Psoas muscle (tissue), 8 donors: ENCODE data around the gene GPR6. TPM values are rescaled to one million over a fixed set of nuclear protein-coding genes. Genes with fewer than 3 reads are reported as not detected.

Source experiments
- ATAC-seq, 4 donors: fragments of 200-7000 bp; cut with Tn5 transposase; one replicate each; pipeline ENCODE4 v1.9.1; 2020; ENCODE audit warnings: moderate library complexity in 3 of 4, mild to moderate bottlenecking in 2 of 4
- DNase-seq, 2 donors: peaks; one replicate each; pipeline ENCODE4 v3.0.0-alpha.2; 2020
- H3K27ac ChIP-seq: fragments of 200-600 bp; one replicate; pipeline ENCODE4 v1.8.0; 2022
- H3K27me3 ChIP-seq, 3 donors: fragments of 200-600 bp in 1 of 3; one replicate each; pipeline versions ENCODE4 v1.6.1 to v1.8.0; 2013 to 2022; ENCODE audit warnings: low read length in 2 of 3, mild to moderate bottlenecking in 2 of 3, moderate library complexity in 1 of 3; ENCODE audit not compliant: insufficient read depth in 3 of 3
- H3K36me3 ChIP-seq, 2 donors: fragments of 200-600 bp in 1 of 2; one replicate each; pipeline versions ENCODE4 v1.6.1 to v1.8.0; 2013 to 2022; ENCODE audit warnings: low read depth in 1 of 2, mild to moderate bottlenecking in 1 of 2, moderate library complexity in 1 of 2; ENCODE audit not compliant: insufficient read depth in 1 of 2
- H3K4me1 ChIP-seq: fragments of 200-600 bp; one replicate; pipeline ENCODE4 v1.8.0; 2022
- H3K4me3 ChIP-seq: fragments of 200-600 bp; one replicate; pipeline ENCODE4 v1.8.0; 2022; ENCODE audit warnings: mild to moderate bottlenecking
- H3K9me3 ChIP-seq: fragments of 200-600 bp; one replicate; pipeline ENCODE4 v1.8.0; 2022
- CTCF ChIP-seq: fragments of 200-600 bp; IDR thresholded peaks from one replicate; pipeline ENCODE4 v1.8.0; 2022; ENCODE audit warnings: antibody characterized with exemption
- WGBS, 3 donors: extraction: QIAGEN DNeasy Blood & Tissue Kit; methylation state at CpG; one replicate each; pipeline versions ENCODE4 v1.1.6 to v1.1.7; 2013; 5-methylcytosine and 5-hydroxymethylcytosine counted together
- intact Hi-C, 2 donors: fragments of 100-400 bp; cut with DNase I; formaldehyde crosslinking; loops; one replicate each; pipeline versions ENCODE4 v1.11.0 to v1.14.2; 2022
- polyA plus RNA-seq, 3 donors: library from polyadenylated mRNA; stranded (reverse); fragments of 200-250 nt; gene quantifications; one replicate each; pipeline ENCODE4 v1.2.3, GENCODE V29; 2013
- total RNA-seq, 4 donors: library from RNA; stranded (reverse); fragmentation: NEBNext Ultra II Directional in 2 of 4; extraction: Animal tissue kit (Norgen Biotek cat#: 25700) in 2 of 4; gene quantifications; one replicate each; pipeline versions ENCODE4 v1.2.1 to v1.2.4, GENCODE V29; 2021 to 2023
- donor health status: healthy with polysubstance abuse.
- donor health status: DM: no; HTN: no; CAD: no; lungs with moderate emphysema.
- donor health status: Bipolar disorder and iron deficiency.
- donor health status: healthy.
- donor health status: DM: yes; HTN: yes; CAD: no.
- donor health status: DM: no; HTN: no; CAD: no.
- donor health status: DM: no; HTN: no; CAD: no.
- donor health status: DM: yes; HTN: yes; CAD: no.

Gene GPR6
- total and polyA plus RNA-seq, 7 donors = not detected

- no peak for DNase-seq
- Histone ChIP-seq H3K4me1 (no peaks in the 10 kb centered on the region), H3K36me3 (no peaks in the 10 kb centered on the region), H3K4me3 (no peak overlapping the region), H3K27ac (no peak overlapping the region), H3K9me3 (no peaks in the 10 kb centered on the region), H3K27me3 (no peaks in the 10 kb centered on the region)
- intact Hi-C loops = no loop called here
- 30 to 53% (median 37%) methylated on average over 6 of the region's 6 CpGs for WGBS, 3 donors
- no peak for ATAC-seq
- no peak for TF ChIP-seq CTCF
These were observed 35.3 kb downstream of the GPR6 start for GRCh38 chr6:110013386-110013785.

GRCh38 chr6:110015206-110015605 is 37.1 kb downstream of the GPR6 start:
- Histone ChIP-seq H3K4me3 (no peak overlapping the region), H3K27ac (no peak overlapping the region), H3K9me3 (no peaks in the 10 kb centered on the region), H3K27me3 (no peaks in the 10 kb centered on the region), H3K36me3 (no peaks in the 10 kb centered on the region), H3K4me1 (no peaks in the 10 kb centered on the region)
- no peak for ATAC-seq
- DNase-seq = no peak
- 86 to 88% (median 86%) methylated on average over 9 of the region's 9 CpGs for whole genome bisulfite sequencing, 3 donors
- no peak for TF ChIP-seq CTCF
- intact Hi-C loops = no loop called here

GRCh38 chr6:110017306-110017705 is 39.2 kb downstream of the GPR6 start:
- H3K27ac ChIP-seq = no peak overlapping the region
- no peaks in the 10 kb centered on the region for H3K9me3 ChIP-seq
- intact Hi-C loops = no loop called here
- no peaks in the 10 kb centered on the region for H3K36me3 ChIP-seq
- TF ChIP-seq CTCF = no peak
- H3K4me3 ChIP-seq = no peak overlapping the region
- no peaks in the 10 kb centered on the region for H3K4me1 ChIP-seq
- 57 to 72% (median 66%) methylated on average over 6 of the region's 6 CpGs for WGBS, 3 donors
- DNase-seq = no peak
- no peaks in the 10 kb centered on the region for H3K27me3 ChIP-seq
- ATAC-seq = no peak

GRCh38 chr6:110017946-110018345 is 39.8 kb downstream of the GPR6 start:
- DNase-seq (no peak), ATAC-seq (no peak)
- H3K9me3 ChIP-seq = no peaks in the 10 kb centered on the region
- no peaks in the 10 kb centered on the region for H3K27me3 ChIP-seq
- WGBS, 3 donors = 62 to 71% (median 71%) methylated on average over 7 of the region's 7 CpGs
- intact Hi-C loops = no loop called here
- H3K36me3 ChIP-seq = no peaks in the 10 kb centered on the region
- TF ChIP-seq CTCF = no peak
- no peak overlapping the region for H3K27ac ChIP-seq
- no peaks in the 10 kb centered on the region for H3K4me1 ChIP-seq
- H3K4me3 ChIP-seq = no peak overlapping the region

GRCh38 chr6:110018486-110018885 is 40.4 kb downstream of the GPR6 start:
- no peak for ATAC-seq
- intact Hi-C loops = no loop called here
- 74 to 77% (median 76%) methylated on average over 5 of the region's 5 CpGs for WGBS, 3 donors

More at GRCh38 chr6:110018486-110018885, 40.4 kb downstream of the GPR6 start:
- H3K4me3 ChIP-seq = no peak overlapping the region
- H3K9me3 ChIP-seq = no peaks in the 10 kb centered on the region
- no peaks in the 10 kb centered on the region for H3K27me3 ChIP-seq
- no peak overlapping the region for H3K27ac ChIP-seq
- H3K4me1 ChIP-seq = no peaks in the 10 kb centered on the region
- TF ChIP-seq CTCF = no peak
- DNase-seq = no peak
- no peaks in the 10 kb centered on the region for H3K36me3 ChIP-seq
